ENCODE results near the gene PRSS57. TPM values are rescaled to one million over a fixed set of nuclear protein-coding genes. Genes with fewer than 3 reads are reported as not detected.

Gene PRSS57
- total RNA-seq, 1 donor from 2014 or later, result not detected

DNA sequence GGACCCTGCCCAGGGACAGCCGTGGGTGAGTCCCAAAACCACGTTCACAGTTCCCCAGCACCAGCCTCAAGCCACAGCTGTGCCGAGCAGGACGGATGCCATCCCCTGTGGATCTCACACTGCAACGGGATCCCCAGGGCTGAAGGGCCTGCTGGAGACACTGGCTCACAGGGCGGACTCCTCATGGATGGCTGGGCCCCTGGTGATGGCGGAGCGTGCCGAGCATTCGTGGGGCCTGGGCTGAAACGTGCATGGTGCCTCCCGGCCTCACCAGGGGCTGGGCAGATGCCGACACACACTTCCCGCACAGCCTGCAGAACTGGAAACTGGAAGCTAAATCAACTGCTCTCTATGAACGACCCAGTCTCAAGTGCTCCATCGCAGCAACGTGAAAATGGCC is 41.8 kb downstream of the PRSS57 start:
- intact Hi-C loops (cut with micrococcal nuclease), result no loop called here

DNA sequence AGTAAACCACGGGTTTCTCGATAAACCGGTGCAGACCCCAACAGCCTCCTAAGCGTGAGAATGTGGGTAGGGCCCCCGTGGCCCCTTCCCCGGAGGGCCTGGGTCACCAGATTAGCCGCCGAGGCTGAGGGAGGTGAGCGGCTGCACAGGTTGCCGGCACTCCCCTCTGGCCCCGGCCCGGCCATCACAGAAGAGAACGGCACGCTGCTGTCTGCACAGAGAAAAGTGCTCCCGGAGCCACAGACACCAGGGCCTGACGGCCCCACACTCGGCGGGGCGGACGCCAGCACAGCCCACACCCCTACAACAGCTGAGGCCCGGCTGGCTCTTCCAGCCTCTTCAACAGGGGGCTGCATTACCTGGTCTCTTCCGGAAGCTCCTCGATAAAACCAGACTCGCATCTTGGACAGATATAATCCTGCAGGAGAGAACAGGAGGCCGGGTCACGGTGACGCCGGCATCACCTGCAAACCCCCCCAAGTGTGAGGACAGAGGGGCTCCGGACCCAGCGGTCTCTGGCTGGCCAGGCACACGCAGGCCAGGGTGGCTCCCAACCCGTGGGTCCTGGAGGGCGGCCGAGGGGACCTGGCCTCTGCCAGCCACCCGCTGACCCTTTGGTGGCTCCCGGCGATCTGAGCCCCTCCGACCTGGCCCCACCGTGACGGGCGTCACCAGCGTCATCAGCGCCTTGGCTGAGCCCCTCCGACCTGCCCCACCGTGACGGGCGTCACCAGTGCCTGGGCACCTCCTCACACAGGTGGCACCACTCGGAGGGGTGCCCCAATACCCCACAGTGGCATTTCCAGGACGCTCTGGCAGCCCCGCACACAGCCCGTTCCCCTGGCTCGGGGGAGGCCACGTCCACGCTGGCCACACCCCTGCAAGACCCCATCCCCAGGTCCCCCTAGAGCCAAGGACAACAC is 42.5 kb downstream of the PRSS57 start:
- intact Hi-C loops (cut with micrococcal nuclease), result no loop called here

DNA sequence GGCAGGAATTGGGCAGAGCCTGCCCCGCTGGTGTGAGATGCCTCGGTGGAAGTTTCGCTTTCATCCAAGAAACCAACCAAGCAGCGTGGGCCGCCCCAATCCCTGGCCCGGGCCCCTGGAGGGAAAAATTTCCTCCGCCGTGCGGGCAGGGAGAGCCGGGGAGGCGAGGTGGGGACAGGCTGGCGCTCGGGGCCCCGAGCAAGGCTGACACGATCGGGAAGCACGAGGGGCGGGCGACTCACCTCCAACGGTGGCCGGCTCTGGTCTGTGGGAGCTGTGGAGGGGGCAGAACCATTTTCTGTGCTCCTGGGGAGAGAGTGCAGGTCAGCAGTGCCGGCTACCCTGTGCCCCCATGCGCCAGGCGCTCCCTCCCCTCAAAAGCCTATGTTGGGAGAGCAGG is 43.3 kb downstream of the PRSS57 start:
- intact Hi-C loops (cut with micrococcal nuclease), result no loop called here

DNA sequence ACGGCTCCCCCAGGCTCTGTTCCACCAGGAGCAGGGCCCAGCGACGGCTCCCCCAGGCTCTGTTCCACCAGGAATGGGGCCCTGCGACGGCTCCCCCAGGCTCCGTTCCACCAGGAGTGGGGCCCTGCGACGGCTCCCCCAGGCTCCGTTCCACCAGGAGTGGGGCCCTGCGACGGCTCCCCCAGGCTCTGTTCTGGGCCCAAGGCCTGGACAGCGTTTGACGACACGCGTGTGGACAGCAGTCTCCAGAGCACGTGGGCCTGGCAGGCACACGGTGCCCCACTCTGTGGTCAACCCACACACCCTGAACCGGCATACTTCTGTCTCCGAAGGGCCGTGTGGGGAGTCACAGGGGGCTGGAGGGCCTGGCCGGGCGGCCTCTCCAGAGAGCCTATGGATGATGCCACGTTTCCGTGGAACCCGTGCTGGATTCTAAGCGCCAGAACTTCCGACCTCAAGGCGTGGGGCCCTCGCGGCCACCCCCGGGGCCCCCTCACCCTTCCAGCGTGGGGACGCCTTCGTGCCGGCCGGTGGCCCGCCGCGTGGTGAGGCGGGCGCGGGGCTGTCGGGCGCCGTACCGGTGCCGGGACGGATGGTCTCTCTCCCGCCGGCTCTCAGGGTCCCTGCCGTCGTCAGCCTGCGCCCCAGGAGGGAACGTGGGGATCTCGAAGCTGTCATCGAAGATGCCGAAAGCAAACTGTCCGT is 44.0 kb downstream of the PRSS57 start:
- intact Hi-C loops (cut with micrococcal nuclease), result no loop called here

DNA sequence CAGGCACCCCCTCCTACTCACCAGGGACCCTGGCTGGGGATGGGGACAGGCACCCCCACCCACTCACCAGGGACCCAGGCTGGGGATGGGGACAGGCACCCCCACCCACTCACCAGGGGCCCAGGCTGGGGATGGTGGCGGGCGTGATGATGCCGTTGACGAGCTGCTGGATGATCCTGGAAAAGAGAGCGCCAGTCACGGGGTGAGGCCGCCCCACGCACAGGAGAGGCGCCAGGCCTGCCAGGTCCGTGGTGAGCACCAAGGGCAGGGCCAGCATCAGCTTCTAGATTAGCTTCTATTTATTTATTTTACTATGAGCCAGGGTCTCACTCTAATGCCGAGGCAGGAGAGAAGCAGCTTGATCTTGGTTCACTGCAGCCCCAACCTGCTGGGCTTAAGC is 45.1 kb downstream of the PRSS57 start:
- intact Hi-C loops (cut with micrococcal nuclease), result no loop called here

DNA sequence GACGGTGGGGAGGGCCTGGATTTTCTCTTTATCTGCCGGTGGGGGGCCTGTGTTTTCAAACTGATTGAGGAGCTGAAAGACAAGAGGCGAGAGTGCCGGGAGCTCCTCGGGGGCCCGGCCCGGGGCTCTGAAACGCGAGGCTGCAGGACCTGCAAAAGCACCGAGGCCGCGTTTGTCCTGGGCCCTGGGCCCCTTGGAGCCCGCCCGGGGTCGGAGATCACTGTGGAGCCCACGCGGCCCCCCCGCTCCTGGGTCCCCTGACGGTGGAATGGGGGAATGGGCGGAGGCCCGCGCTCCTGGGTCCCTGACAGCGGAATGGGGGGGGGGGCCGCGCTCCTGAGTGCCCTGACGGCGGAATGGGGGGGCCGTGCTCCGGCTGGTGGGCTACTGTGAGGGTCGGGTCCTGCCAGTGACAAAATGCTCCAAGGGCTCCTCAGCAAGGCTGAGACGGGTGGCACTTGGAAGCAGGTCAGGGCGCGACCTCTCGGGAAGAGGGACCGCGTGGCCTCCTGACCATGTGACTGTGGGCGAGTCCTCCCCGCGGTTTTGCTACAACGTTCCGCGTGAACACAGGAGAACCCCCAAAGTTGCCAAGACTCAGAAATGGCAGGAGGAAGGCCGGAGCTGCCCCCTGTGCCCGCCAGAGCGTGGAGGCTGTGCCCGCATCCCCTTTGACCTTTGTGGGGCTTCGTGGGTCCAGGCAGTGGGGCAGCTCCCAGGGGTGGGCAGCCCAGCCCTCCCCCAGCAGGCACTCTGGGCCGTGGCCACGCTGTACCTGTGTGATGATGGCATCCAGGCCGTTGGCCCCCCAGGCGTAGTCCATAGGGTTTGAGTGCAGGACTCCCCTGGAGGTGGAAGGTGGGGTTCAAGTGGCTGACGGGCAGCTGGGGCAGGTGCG is 46.1 kb downstream of the PRSS57 start:
- intact Hi-C loops (cut with micrococcal nuclease), result no loop called here

DNA sequence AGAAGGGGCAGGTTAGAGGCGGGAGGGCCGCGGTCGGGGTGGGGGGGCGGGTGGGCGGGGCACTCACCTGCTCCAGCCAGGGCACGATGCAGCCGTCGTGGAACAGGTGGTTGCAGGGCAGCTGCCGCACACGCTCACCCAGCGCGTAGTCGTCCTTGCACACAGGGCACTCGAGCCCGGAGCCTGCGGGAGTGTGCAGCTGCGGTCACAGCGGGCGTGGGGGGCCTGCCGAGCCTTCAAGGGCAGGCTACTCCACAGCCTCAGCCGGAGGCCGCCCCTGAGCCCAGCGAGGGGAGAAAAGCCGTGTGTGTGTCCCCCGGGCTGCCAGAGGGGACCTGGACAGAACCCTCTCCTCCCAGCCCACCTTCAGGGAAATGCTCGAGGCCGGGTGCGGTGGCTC is 46.9 kb downstream of the PRSS57 start:
- intact Hi-C loops (cut with micrococcal nuclease), result no loop called here

DNA sequence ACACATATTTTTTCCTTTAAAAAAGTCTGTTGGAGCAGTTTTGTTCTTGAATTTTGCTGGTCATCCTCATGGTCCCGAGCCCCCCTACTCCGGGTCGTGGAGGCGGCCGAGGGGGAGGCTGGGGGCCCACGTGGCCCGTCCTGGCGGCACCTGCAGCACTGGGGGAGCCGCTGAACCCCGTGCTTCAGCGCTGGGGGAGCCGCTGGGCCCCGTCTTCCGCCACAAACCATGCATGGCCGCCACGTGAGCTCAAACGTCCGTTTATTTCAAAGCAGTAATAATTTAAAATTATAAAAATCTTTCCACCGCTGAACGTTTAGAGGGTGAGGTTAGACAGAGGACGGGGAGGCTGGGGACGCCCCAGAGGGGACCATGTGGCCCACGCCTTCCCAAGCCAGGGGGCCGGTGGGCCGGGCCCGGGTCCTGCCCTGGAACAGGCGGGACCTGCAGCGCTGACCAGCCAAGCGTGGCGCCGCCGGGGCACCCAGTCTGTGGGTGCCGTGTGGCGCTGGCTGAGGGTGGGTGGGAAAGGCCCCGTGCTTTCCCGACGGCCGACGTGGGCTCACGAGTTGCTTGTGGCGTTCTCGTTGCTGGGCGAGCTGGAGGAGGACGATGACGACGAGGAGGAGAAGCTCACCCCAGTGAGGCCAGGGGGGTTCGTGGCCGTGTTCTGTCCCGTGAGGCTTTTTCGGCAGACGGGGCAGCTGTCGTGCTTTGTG is 47.5 kb downstream of the PRSS57 start:
- intact Hi-C loops (cut with micrococcal nuclease), result no loop called here

DNA sequence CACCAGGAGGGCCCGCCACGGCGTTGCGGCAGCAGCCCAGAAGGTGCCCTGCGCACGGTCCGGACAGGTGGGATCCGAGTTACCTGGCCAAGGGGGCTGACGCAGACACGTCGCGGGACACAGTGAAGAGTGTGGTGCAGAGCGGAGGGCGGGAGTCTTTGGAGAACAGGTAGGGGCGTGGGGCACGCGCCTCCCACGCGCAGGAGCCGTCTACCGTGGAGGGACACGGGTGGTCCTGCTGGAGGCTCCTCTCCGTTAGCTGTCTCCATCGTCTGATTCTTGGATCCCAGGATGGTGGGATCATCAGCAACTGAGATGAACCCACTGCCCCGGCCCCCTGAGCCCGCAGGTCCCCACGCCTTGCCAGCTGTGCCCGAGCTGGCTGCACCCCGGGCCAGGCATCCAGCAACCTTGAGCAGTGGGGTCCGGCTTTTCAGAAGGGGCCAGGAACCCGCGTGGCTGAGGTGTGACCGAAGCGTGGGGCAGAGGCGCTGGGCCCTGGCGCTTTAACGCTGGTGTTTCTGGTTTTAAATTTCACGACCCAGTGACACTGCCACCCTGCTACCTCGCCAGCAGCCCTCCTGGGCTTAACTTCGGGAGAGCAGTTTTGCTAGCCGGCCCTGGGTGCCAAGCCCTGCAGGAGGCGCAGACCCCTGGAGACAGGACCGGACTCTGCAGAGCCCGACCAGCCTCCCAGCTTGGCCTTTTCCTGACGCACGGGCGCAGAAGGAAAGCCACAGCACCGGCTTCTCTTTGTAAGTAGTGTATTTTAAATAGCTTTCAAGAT is 48.3 kb downstream of the PRSS57 start:
- intact Hi-C loops (cut with micrococcal nuclease), result no loop called here

DNA sequence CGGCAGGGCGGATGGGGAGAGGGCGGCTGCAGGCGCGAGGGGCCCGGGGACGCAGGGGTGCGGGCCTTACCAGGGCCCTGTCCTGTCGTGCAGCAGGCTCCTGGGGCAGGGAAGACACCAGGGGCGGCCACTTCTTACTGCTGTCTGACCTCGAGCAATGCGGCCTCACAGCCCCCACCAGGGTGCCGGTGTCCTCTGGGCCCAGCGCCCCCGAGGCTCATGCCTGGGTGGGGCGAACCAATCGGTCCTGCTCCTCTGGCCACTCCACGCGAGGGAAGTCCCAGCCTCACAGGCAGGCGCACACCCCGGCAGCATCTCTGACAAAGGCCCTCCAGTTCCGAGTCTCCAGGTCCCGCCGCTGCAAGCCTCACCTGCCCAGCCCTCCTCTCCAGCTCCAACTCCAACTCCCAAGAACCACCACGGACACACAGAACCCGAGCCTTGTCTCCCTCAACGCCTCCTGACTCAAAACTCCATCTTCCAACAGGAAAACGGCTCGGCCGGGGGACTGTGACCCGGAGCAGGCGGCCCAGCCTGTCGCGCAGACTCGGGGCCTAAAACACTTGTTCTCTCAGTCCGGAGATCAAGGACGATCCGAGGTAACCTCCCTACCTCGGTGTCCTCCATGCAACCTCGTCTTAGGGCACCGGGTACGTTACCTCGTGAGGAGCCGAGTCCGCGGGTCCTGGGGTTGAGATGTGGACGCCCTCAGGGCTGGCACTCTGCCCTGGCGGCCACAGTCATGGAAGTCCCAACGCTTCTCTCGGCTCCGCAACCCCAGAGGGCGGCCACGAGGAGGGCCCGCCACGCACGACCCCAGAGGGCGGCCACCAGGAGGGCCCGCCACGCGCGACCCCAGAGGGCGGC is 49.1 kb downstream of the PRSS57 start:
- intact Hi-C loops (cut with micrococcal nuclease), result no loop called here

DNA sequence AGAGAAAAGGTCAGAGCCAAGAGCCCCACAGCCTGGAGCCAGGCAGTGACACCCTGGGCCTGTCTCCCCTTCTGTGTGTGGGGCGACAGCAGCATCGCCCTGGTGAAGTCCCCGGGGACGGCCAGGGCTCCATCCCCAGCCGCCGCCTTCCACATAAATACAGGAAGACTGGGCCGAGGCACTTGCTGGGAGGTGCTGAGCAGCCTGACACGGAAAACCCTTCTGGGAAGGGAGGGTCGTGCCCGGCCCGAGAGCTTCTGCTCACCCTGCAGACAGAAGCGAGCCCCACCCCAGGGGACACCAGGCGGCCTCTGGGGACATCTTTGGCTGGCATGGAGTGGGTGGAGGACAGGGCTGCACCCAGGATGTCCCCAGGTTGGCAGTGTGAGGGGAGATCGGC is 50.5 kb downstream of the PRSS57 start:
- intact Hi-C loops (cut with micrococcal nuclease), result no loop called here

DNA sequence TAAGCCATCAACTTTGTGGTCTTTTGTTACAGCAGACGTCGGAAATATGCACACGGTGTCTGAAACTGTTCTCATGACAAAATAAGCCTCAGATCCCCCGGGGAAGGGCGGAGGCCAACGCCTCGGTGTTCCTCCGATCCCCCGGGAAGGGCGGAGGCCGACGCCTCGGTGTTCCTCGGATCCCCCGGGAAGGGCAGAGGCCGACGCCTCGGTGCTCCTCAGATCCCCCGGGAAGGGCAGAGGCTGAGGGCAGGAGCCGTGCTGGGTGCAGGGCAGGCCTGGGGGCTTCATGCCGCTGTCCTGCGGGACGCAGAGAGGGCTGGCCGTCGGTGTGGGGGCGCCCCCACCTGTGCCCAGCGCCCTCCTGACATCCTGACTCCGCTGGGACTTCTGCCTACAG is 50.9 kb downstream of the PRSS57 start:
- intact Hi-C loops (cut with micrococcal nuclease), result no loop called here

DNA sequence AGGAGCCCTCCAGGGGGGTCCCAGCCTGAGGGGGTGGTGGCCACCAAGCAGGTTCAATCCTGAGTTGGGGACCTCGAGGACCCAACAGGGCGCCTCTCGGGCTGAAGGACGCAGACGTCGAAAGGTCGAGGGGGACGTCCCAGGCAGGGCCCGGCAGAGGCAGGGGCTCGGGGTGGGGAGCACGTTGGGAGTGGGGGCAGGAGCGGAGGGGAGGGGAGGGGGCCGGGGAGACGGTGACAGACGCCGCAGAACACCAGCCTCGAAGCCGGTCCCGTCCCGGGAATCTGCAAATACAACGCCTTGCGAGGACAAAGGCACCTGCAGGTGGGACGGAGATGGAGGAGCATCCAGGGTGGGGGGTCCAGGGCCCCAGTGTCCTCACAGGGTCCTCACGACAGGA is 51.5 kb downstream of the PRSS57 start:
- intact Hi-C loops (cut with micrococcal nuclease), result no loop called here

DNA sequence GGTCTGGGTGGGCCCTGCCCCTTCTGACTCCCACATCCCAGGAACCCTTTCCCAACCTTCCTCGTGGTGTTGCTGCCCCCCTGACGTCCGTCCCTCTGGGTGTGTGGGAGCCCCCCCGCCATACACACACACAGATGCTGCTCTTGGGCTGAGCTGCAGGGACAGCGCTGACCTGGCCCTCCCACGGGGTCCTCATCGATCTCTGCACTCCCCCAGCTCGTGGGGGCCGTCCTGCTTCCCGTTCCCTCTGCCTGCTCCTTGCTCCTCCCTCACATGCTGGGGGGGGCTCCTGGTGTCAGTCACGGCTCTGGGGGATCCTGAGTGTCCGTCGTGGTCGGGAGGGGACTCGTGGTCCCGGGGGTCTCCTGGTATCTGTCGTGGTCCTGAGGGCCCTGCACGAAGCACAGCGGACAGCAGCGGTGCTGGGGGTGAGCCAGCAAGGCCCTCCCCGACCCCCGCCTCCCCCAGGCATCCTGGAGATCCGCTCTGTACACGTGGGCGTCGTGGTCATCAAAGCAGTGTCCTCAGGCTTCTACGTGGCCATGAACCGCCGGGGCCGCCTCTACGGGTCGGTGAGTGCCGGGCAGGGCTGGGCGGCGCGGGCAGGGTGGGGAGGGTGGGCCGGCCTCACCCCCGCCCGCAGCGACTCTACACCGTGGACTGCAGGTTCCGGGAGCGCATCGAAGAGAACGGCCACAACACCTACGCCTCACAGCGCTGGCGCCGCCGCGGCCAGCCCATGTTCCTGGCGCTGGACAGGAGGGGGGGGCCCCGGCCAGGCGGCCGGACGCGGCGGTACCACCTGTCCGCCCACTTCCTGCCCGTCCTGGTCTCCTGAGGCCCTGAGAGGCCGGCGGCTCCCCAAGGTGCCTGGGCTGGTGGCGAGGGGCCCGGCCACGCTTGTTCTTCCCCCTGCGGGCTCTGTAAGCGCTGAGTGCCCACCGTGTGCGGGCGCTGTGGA is 52.2 kb downstream of the PRSS57 start:
- intact Hi-C loops (cut with micrococcal nuclease), result no loop called here

DNA sequence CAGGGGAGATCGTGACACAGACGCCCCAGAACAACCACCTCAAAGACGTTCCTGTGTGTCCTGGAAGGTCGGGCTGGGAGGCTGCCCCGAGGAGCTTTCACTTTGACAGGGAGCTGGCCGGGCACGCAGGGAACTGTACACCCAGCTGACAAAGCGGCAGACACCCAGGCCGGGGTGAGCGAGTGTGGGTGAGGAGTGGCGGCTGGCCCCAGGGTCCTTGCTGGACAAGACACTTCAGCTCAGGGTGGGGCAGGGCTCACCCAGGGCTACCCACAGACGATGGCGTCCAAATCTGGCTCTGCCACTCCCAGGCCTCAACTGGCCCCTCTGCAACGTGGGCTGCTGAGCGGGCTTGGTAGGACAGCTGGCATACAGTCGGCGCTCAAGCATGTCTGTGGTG is 53.5 kb downstream of the PRSS57 start:
- intact Hi-C loops (cut with micrococcal nuclease), result no loop called here

DNA sequence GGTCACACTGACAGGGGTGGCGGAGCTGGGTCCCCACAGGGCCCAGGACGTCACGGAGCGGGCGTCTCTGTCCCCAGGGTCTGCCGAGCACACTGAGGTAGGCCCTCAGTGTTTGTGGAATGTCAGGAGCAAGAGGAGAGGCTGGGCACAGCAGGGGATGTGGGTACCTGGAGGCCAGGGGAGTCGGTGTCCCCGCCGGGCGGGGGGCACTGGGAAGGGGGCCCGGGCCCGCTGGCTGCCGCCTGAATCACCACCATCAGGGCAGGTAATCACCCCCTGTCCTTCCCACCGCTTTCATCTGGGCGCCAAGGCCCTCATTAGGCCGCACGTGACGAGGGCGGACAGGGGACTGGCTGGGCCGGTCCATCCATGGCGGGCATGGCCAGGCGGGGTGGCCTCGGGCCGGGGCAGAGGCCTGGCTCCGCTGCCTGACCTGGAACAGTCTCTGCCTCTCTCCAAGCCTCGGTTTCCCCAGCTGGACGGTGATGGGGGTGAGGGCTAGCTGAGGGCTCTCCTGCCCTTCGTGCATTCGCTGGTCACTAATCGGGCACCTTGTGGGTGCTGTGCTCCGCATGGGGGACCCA is 54.6 kb downstream of the PRSS57 start:
- intact Hi-C loops (cut with micrococcal nuclease), result no loop called here

DNA sequence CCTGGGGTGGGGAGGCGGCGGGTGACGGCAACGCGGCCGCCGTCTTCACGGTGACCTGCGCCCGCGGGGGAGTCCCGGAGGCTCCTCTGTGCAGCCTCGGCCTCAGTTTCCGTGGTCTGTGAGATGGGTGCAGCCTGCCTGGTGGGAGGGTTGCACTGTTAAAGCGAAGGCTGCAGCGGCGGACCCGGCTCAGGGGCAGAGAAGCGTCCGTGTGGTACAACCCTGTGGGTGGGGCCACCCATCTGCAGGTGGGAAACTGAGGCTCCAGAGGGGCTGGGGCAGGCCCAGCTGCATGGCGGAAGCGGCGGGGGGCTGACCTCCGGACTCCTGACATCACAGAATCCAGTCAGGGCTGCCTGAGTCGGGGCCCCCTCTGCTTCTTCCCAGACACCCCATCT is 55.1 kb downstream of the PRSS57 start:
- intact Hi-C loops (cut with micrococcal nuclease), result no loop called here

All from T-helper 2 cell treated with Interferon-gamma antibody and Interleukin-4, amounts not matched to agents 100 ng/mL and 5 ng/mL, for 36 hours (primary cell).